AML-193 (cell line): Measurements from ENCODE around the gene SPEG.

ENCODE experiments used
- DNase-seq, 2 experiments: peaks; one replicate each; lab custom pipeline; 2025; lab: John Stamatoyannopoulos, UW

Gene SPEG

GRCh38 chr2:219461669-219462068 lies 27.0 kb downstream of the SPEG start:
- no peak for DNase-seq

- no peak for DNase-seq
Observed at GRCh38 chr2:219462349-219462748, 27.7 kb downstream of the SPEG start.

- DNase-seq: no peak
Observed at GRCh38 chr2:219464286-219465032, 29.8 kb downstream of the SPEG start.

- DNase-seq: no peak
Observed at GRCh38 chr2:219465659-219466561, 31.3 kb downstream of the SPEG start.

- DNase-seq: no peak
Observed at GRCh38 chr2:219466816-219467735, 32.4 kb downstream of the SPEG start.

- no peak for DNase-seq
Observed at GRCh38 chr2:219467736-219468075, 33.1 kb downstream of the SPEG start.

GRCh38 chr2:219468410-219469185 lies 34.0 kb downstream of the SPEG start:
- DNase-seq: no peak

GRCh38 chr2:219469186-219469724 lies 34.6 kb downstream of the SPEG start:
- DNase-seq: no peak

- DNase-seq: no peak
Observed at GRCh38 chr2:219470429-219470828, 35.8 kb downstream of the SPEG start.

GRCh38 chr2:219471476-219472371 lies 37.1 kb downstream of the SPEG start:
- DNase-seq: no peak

GRCh38 chr2:219472629-219473187 lies 38.1 kb downstream of the SPEG start:
- no peak for DNase-seq

GRCh38 chr2:219473511-219473910 lies 38.9 kb downstream of the SPEG start:
- DNase-seq: no peak

- DNase-seq: no peak
Observed at GRCh38 chr2:219474285-219475060, 39.8 kb downstream of the SPEG start.

- DNase-seq: no peak
Observed at GRCh38 chr2:219475278-219475677, 40.6 kb downstream of the SPEG start.

- DNase-seq: peak; percentile 15 to 26
Observed at GRCh38 chr2:219475697-219476651, 41.3 kb downstream of the SPEG start.

GRCh38 chr2:219476652-219477151 lies 42.1 kb downstream of the SPEG start:
- DNase-seq: no peak

- no peak for DNase-seq
Observed at GRCh38 chr2:219477179-219477578, 42.5 kb downstream of the SPEG start.

- DNase-seq: no peak
Observed at GRCh38 chr2:219477815-219478214, 43.2 kb downstream of the SPEG start.
